IPS-15b (cell line): ENCODE data around the gene KCNMB2.

Experiments used
- H3K27me3 ChIP-seq: one replicate; pipeline ENCODE4 v1.6.1; 2013; ENCODE audit warnings: low read length; ENCODE audit not compliant: control insufficient read depth, insufficient read depth
- H3K36me3 ChIP-seq: one replicate; pipeline ENCODE4 v1.6.1; 2013; ENCODE audit warnings: low read length; ENCODE audit not compliant: control insufficient read depth, insufficient read depth
- H3K4me1 ChIP-seq: one replicate; pipeline ENCODE4 v1.6.1; 2013; ENCODE audit warnings: mild to moderate bottlenecking, low read length; ENCODE audit not compliant: control insufficient read depth, insufficient read depth
- H3K4me3 ChIP-seq: one replicate; pipeline ENCODE4 v1.5.1; 2013; ENCODE audit warnings: low read depth, low read length
- H3K9ac ChIP-seq: one replicate; pipeline ENCODE4 v1.6.1; 2013; ENCODE audit warnings: low read depth, mild to moderate bottlenecking, low read length
- H3K9me3 ChIP-seq: one replicate; pipeline ENCODE4 v1.6.1; 2013; ENCODE audit warnings: mild to moderate bottlenecking, low read length; ENCODE audit not compliant: control insufficient read depth, insufficient read depth

Gene KCNMB2

DNA sequence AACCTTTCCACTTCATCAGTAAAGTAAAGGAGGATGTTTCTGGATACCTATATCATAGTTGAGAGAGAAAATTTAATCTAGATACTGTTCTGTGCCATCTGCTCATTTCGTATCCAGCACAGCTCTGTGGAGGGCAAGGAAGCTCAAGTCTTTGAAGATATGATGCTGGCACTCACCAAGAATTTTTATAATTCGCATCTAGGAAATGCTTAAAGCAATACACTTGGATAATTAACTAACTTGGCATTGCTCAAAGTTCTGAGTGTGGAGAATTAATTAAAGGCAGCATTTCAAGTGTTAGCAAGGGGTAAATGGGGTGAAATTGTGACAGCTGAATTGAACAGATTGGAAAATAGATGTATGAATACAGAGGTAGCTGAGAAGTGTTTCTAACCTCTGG, 213.2 kb downstream of the KCNMB2 start:
- Histone ChIP-seq H3K9ac (no peak overlapping the region), H3K4me1 (no peaks in the 10 kb centered on the region)

DNA sequence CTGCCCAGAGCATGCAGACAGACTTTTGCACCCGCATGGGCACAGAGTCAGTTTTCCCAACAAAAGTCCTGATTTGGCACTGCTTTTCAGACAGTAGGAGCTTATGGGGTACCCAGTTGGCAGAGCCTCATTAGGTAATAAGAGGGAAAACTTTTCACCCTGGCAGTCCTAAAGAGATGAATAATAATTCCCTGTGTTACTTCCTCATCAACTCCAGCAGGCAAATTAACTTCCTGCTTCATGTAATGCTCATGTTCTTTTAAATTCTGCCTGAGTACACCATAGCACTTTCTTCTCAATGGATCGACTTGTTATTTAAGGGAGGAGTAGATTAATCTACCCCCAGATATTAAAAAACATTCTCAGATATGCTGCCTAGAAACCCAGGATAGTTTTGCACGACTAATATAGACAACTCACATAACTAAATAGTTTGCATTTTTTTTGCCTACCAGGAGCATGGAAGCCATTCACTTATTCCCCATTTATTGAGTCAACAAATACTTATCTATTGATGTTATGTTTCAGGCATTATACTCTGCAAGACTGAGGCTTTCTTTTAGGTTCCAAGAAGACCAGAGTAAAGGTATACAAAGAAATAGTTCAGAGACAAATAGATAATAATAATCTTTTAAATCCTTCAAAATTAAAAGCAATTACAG, 214.5 kb downstream of the KCNMB2 start:
- Histone ChIP-seq H3K36me3 (no peaks in the 10 kb centered on the region), H3K4me3 (no peak overlapping the region), H3K27me3 (no peaks in the 10 kb centered on the region), H3K4me1 (no peaks in the 10 kb centered on the region), H3K9me3 (no peaks in the 10 kb centered on the region), H3K9ac (no peak overlapping the region)

More for the DNA sequence above, 213.2 kb downstream of the KCNMB2 start:
- Histone ChIP-seq H3K9me3 (no peaks in the 10 kb centered on the region), H3K4me3 (no peak overlapping the region), H3K36me3 (no peaks in the 10 kb centered on the region), H3K27me3 (no peaks in the 10 kb centered on the region)

DNA sequence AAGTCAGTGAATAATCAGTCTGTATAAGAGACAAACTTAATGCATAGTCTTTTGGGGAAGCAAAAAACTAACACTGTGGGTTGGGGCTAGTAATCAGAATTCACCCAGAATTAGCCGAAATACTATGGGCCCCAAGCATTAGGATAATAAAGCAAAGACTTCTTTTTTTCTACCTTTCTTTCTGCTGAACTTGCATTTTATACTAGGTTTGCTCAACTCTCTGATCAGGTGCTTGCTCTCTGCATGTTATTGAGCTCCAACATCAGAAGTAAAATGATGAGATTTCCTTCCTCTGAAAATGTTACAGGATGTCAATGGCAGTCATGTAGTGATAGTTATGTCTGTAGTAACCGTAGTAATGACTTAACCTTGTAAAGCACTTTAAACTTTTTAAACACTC, 216.6 kb downstream of the KCNMB2 start:
- H3K9me3 ChIP-seq, result no peaks in the 10 kb centered on the region
- H3K4me1 ChIP-seq, result no peaks in the 10 kb centered on the region
- no peak overlapping the region for H3K9ac ChIP-seq
- no peak overlapping the region for H3K4me3 ChIP-seq
- no peaks in the 10 kb centered on the region for H3K36me3 ChIP-seq
- H3K27me3 ChIP-seq, result no peaks in the 10 kb centered on the region

GRCh38 chr3:178754852-178755510, 218.7 kb downstream of the KCNMB2 start:
- no peaks in the 10 kb centered on the region for H3K36me3 ChIP-seq
- no peaks in the 10 kb centered on the region for H3K9me3 ChIP-seq
- H3K27me3 ChIP-seq, result no peaks in the 10 kb centered on the region
- H3K4me3 ChIP-seq, result no peak overlapping the region
- H3K9ac ChIP-seq, result no peak overlapping the region
- H3K4me1 ChIP-seq, result no peaks in the 10 kb centered on the region

- Histone ChIP-seq H3K36me3 (no peaks in the 10 kb centered on the region), H3K4me3 (no peak overlapping the region), H3K27me3 (no peaks in the 10 kb centered on the region), H3K9ac (no peak overlapping the region), H3K9me3 (no peaks in the 10 kb centered on the region), H3K4me1 (no peaks in the 10 kb centered on the region)
Measured at GRCh38 chr3:178761024-178761423, 224.8 kb downstream of the KCNMB2 start.

- no peaks in the 10 kb centered on the region for H3K27me3 ChIP-seq
- no peaks in the 10 kb centered on the region for H3K36me3 ChIP-seq
- no peak overlapping the region for H3K9ac ChIP-seq
- no peaks in the 10 kb centered on the region for H3K9me3 ChIP-seq
- H3K4me3 ChIP-seq, result no peak overlapping the region
- H3K4me1 ChIP-seq, result no peaks in the 10 kb centered on the region
Measured at GRCh38 chr3:178761461-178761860, 225.2 kb downstream of the KCNMB2 start.

- no peak overlapping the region for H3K4me3 ChIP-seq
- H3K27me3 ChIP-seq, result no peaks in the 10 kb centered on the region
- no peaks in the 10 kb centered on the region for H3K4me1 ChIP-seq
- no peaks in the 10 kb centered on the region for H3K36me3 ChIP-seq
- H3K9me3 ChIP-seq, result no peaks in the 10 kb centered on the region
- no peak overlapping the region for H3K9ac ChIP-seq
Measured at GRCh38 chr3:178762385-178762784, 226.1 kb downstream of the KCNMB2 start.

GRCh38 chr3:178765472-178765871, 229.2 kb downstream of the KCNMB2 start:
- H3K36me3 ChIP-seq, result no peaks in the 10 kb centered on the region
- no peaks in the 10 kb centered on the region for H3K9me3 ChIP-seq

DNA sequence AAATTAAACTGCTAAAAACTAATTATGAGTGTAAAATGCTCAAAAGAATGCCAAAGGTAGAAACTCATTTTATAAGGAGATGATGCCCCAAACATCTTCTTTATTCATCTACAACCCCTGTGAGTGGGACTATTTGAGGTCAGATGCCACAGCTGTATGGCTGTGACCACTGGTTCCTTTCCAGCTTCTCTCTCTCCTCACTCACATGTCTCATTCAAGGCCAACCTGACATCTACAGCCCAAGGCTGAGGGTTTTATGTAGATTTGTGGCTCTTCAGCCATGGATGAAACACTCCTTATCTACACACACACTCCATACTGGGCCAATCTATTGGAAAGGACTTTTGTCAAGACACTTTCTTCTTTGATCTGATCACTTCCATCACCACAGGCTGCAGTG, 231.3 kb downstream of the KCNMB2 start:
- Histone ChIP-seq H3K9me3 (no peaks in the 10 kb centered on the region), H3K36me3 (no peaks in the 10 kb centered on the region), H3K9ac (no peak overlapping the region), H3K27me3 (no peaks in the 10 kb centered on the region), H3K4me1 (no peaks in the 10 kb centered on the region), H3K4me3 (no peak overlapping the region)

More at GRCh38 chr3:178765472-178765871, 229.2 kb downstream of the KCNMB2 start:
- H3K4me3 ChIP-seq, result no peak overlapping the region
- H3K4me1 ChIP-seq, result no peaks in the 10 kb centered on the region
- no peak overlapping the region for H3K9ac ChIP-seq
- no peaks in the 10 kb centered on the region for H3K27me3 ChIP-seq

GRCh38 chr3:178768072-178768864, 232.0 kb downstream of the KCNMB2 start:
- Histone ChIP-seq H3K9me3 (no peaks in the 10 kb centered on the region), H3K4me3 (no peak overlapping the region), H3K9ac (no peak overlapping the region), H3K4me1 (no peaks in the 10 kb centered on the region), H3K36me3 (no peaks in the 10 kb centered on the region), H3K27me3 (no peaks in the 10 kb centered on the region)

DNA sequence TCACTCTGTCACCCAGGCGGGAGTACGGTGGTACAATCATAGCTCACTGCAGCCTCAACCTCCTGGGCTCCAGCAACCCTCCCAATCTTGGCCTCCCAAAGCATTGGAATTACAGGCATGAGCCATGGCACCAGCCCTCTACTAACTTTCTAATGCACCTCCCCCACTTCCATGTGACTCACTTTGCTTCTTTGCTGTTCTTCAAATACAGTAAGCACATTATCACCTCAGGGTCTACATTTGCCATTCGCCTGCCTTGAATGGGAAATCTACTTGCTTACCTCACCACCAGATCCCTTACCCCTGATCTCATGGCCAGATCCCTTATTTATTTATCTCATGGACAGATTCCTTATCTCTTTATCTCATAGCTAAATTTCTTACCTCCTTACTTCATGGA, 235.3 kb downstream of the KCNMB2 start:
- H3K9me3 ChIP-seq, result no peaks in the 10 kb centered on the region
- no peaks in the 10 kb centered on the region for H3K36me3 ChIP-seq
- no peak overlapping the region for H3K4me3 ChIP-seq
- H3K9ac ChIP-seq, result no peak overlapping the region
- no peaks in the 10 kb centered on the region for H3K4me1 ChIP-seq
- no peaks in the 10 kb centered on the region for H3K27me3 ChIP-seq

DNA sequence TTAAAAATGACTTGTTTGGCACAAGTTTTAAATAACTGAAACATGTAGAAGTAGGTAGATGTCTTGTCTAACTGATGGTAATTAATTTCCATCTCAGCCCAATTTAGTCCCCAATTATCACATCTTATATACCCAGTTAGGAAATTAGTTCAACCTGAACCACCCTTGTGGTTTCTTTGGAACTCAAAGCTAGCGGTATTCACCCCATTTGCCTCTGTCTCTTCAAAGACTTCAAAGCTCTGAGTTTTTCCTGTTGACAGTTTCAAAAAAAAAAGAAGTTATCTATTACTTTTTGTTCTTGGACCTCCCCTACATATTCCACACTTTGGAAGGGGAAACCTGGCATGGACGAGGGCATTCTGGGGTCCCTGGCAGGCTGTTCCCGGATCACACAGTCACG, 236.5 kb downstream of the KCNMB2 start:
- Histone ChIP-seq H3K36me3 (no peaks in the 10 kb centered on the region), H3K27me3 (no peaks in the 10 kb centered on the region), H3K9ac (no peak overlapping the region), H3K4me3 (no peak overlapping the region), H3K4me1 (no peaks in the 10 kb centered on the region), H3K9me3 (no peaks in the 10 kb centered on the region)
